Liver (tissue), 9 donors: ENCODE data around the gene SLC14A1. TPM values are rescaled to one million over a fixed set of nuclear protein-coding genes. Genes with fewer than 3 reads are reported as not detected.

Source experiments
- DNase-seq: peaks from one replicate; pipeline ENCODE4 v3.0.0-alpha.2; 2017; ENCODE audit warnings: low spot score
- H3K27ac ChIP-seq, 2 donors: one replicate each; pipeline ENCODE4 v1.7.0; 2013; ENCODE audit warnings: inconsistent platforms in 2 of 2, low read length in 2 of 2, control low read depth in 1 of 2, low read depth in 1 of 2, mild to moderate bottlenecking in 1 of 2
- H3K27me3 ChIP-seq, 4 donors: one replicate each; pipeline versions ENCODE4 v1.6.1 to v1.7.0; 2013; ENCODE audit warnings: low read length in 3 of 4, inconsistent platforms in 1 of 4, mild to moderate bottlenecking in 1 of 4, moderate library complexity in 1 of 4; ENCODE audit not compliant: control insufficient read depth in 4 of 4, insufficient read depth in 4 of 4
- H3K36me3 ChIP-seq, 4 donors: one replicate each; pipeline versions ENCODE4 v1.6.1 to v1.7.0; 2013; ENCODE audit warnings: low read length in 3 of 4, mild to moderate bottlenecking in 3 of 4, low read depth in 1 of 4, moderate library complexity in 1 of 4; ENCODE audit not compliant: control insufficient read depth in 4 of 4, insufficient read depth in 3 of 4
- H3K4me1 ChIP-seq, 4 donors: one replicate each; pipeline versions ENCODE4 v1.6.1 to v1.7.0; 2013; ENCODE audit warnings: low read length in 3 of 4, mild to moderate bottlenecking in 3 of 4, moderate library complexity in 1 of 4; ENCODE audit not compliant: control insufficient read depth in 4 of 4, insufficient read depth in 4 of 4
- H3K4me3 ChIP-seq, 3 donors: one replicate each; pipeline versions ENCODE4 v1.6.1 to v1.7.0; 2013; ENCODE audit warnings: low read length in 3 of 3, control low read depth in 1 of 3, low read depth in 1 of 3, mild to moderate bottlenecking in 1 of 3
- H3K9ac ChIP-seq, 2 donors: one replicate each; pipeline ENCODE4 v1.7.0; 2013; ENCODE audit warnings: low read length in 2 of 2, mild to moderate bottlenecking in 2 of 2, moderate library complexity in 2 of 2, control low read depth in 1 of 2, low read depth in 1 of 2
- H3K9me3 ChIP-seq, 4 donors: one replicate each; pipeline versions ENCODE4 v1.6.1 to v1.7.0; 2013; ENCODE audit warnings: low read length in 3 of 4; ENCODE audit not compliant: control insufficient read depth in 4 of 4
- ATF3 ChIP-seq: IDR thresholded peaks from 2 replicates; pipeline ENCODE4 v1.6.1; 2016; ENCODE audit warnings: antibody characterized with exemption
- CTCF ChIP-seq: fragments of 150-350 bp; IDR thresholded peaks from 2 replicates; pipeline ENCODE4 v1.5.1; 2017; ENCODE audit warnings: improper control_type of control experiment, low read depth, low read length; ENCODE audit not compliant: missing input control
- EGR1 ChIP-seq, 2 donors: IDR thresholded peaks; 2 replicates each; pipeline ENCODE4 v1.6.1; 2016 to 2018; ENCODE audit warnings: antibody characterized with exemption in 2 of 2, low read depth in 2 of 2
- FOXA1 ChIP-seq: IDR thresholded peaks from 2 replicates; pipeline ENCODE4 v1.6.1; 2016; ENCODE audit warnings: antibody characterized with exemption
- FOXA2 ChIP-seq: IDR thresholded peaks from 2 replicates; pipeline ENCODE4 v1.6.1; 2016; ENCODE audit warnings: antibody characterized with exemption
- GABPA ChIP-seq, 2 donors: IDR thresholded peaks in 1 of 2; conservative IDR thresholded peaks in 1 of 2; 2 replicates each; pipeline ENCODE4 v1.6.1; 2016; ENCODE audit warnings: antibody characterized with exemption in 2 of 2, mild to moderate bottlenecking in 1 of 2, moderate library complexity in 1 of 2
- HNF4A ChIP-seq, 2 donors: conservative IDR thresholded peaks; 2 replicates each; pipeline ENCODE4 v1.6.1; 2016; ENCODE audit warnings: antibody characterized with exemption in 2 of 2, mild to moderate bottlenecking in 2 of 2
- HNF4G ChIP-seq: IDR thresholded peaks from 2 replicates; pipeline ENCODE4 v1.6.1; 2016; ENCODE audit warnings: antibody characterized with exemption
- JUND ChIP-seq, 2 donors: IDR thresholded peaks; 2 replicates each; pipeline ENCODE4 v1.6.1; 2016; ENCODE audit warnings: antibody characterized with exemption in 2 of 2
- MAX ChIP-seq: IDR thresholded peaks from 2 replicates; pipeline ENCODE4 v1.6.1; 2016; ENCODE audit warnings: antibody characterized with exemption
- NR2F2 ChIP-seq: IDR thresholded peaks from 2 replicates; pipeline ENCODE4 v1.6.1; 2016; ENCODE audit warnings: antibody characterized with exemption
- RAD21 ChIP-seq, 2 donors: IDR thresholded peaks; 2 replicates each; pipeline ENCODE4 v1.6.1; 2016; ENCODE audit warnings: antibody characterized with exemption in 2 of 2, mild to moderate bottlenecking in 2 of 2
- REST ChIP-seq: IDR thresholded peaks from 2 replicates; pipeline ENCODE4 v1.6.1; 2016; ENCODE audit warnings: antibody characterized with exemption, mild to moderate bottlenecking
- RXRA ChIP-seq, 2 donors: IDR thresholded peaks; 2 replicates each; pipeline ENCODE4 v1.6.1; 2017 to 2018; ENCODE audit warnings: antibody characterized with exemption in 2 of 2, mild to moderate bottlenecking in 1 of 2
- SP1 ChIP-seq: IDR thresholded peaks from 2 replicates; pipeline ENCODE4 v1.6.1; 2018; ENCODE audit warnings: antibody characterized with exemption, mild to moderate bottlenecking
- TAF1 ChIP-seq: conservative IDR thresholded peaks from 2 replicates; pipeline ENCODE4 v1.6.1; 2016; ENCODE audit warnings: antibody characterized with exemption, mild to moderate bottlenecking
- YY1 ChIP-seq: IDR thresholded peaks from 2 replicates; pipeline ENCODE4 v1.6.1; 2016; ENCODE audit warnings: antibody characterized with exemption, mild to moderate bottlenecking
- ZBTB33 ChIP-seq: IDR thresholded peaks from 2 replicates; pipeline ENCODE4 v1.6.1; 2016; ENCODE audit warnings: antibody characterized with exemption
- WGBS: extraction: QIAGEN DNeasy Blood & Tissue Kit; methylation state at CpG from one replicate; pipeline ENCODE4 v1.1.7; 2013; 5-methylcytosine and 5-hydroxymethylcytosine counted together
- polyA plus RNA-seq, 2 donors: library from polyadenylated mRNA; stranded (reverse) in 1 of 2; unstranded in 1 of 2; fragments of 200-250 nt in 1 of 2; fragments of >200 nt in 1 of 2; fragmentation: Nextera tagmentation in 1 of 2; extraction: Ambion mirVana in 1 of 2; gene quantifications; one replicate each; pipeline versions ENCODE4 v1.2.1 to v1.2.3, GENCODE V29; 2013 to 2015
- total RNA-seq, 2 donors: library from RNA; depleted of rRNA; stranded (reverse); fragments of >200 nt; gene quantifications; one replicate each; pipeline ENCODE4 v1.2.3, GENCODE V29; 2014
- donor health status: healthy.
- donor health status: healthy.
- donor health status: healthy.
- donor health status: healthy.
- donor health status: healthy.

Gene SLC14A1
- total and polyA plus RNA-seq, 4 donors: 0.56 to 96.7 (median 0.80) TPM

GRCh38 chr18:45730832-45731575, 7.0 kb downstream of the SLC14A1 start:
- H3K9ac ChIP-seq: no peak overlapping the region
- no peaks in the 10 kb centered on the region for H3K36me3 ChIP-seq
- 72% methylated on average over 6 of the region's 6 CpGs for WGBS
- TF ChIP-seq MAX (no peak), EGR1 (IDR thresholded peaks at IDR 0.05; ENCODE audit: low read depth in 2 of 2) (no peak), RXRA (IDR thresholded peaks at IDR 0.05) (no peak), ATF3 (no peak), TAF1 (no peak), RAD21 (IDR thresholded peaks at IDR 0.05) (no peak), REST (no peak), FOXA2 (no peak), YY1 (no peak), NR2F2 (no peak), ZBTB33 (no peak), JUND (IDR thresholded peaks at IDR 0.05) (no peak), SP1 (no peak), CTCF (no peak), FOXA1 (no peak), HNF4G (no peak), HNF4A (conservative IDR thresholded peaks at IDR 0.05) (no peak), GABPA (IDR thresholded peaks at IDR 0.05 in 1 of 2, conservative IDR thresholded peaks at IDR 0.05 in 1 of 2) (no peak)
- no peaks in the 10 kb centered on the region for H3K4me1 ChIP-seq
- no peak overlapping the region for H3K27ac ChIP-seq
- H3K4me3 ChIP-seq: no peak overlapping the region
- no peak for DNase-seq
- no peaks in the 10 kb centered on the region for H3K9me3 ChIP-seq
- H3K27me3 ChIP-seq: no peaks in the 10 kb centered on the region
